Esophagus muscularis mucosa (tissue), 4 donors: ENCODE results near the gene BRF1. TPM values are rescaled to one million over a fixed set of nuclear protein-coding genes. Genes with fewer than 3 reads are reported as not detected.

Source experiments
- DNase-seq: peaks from one replicate; pipeline ENCODE4 v3.0.0-alpha.2; 2017; ENCODE audit errors: extremely low spot score
- H3K27ac ChIP-seq, 4 donors: fragments of 200-600 bp; sonication (generic); replicated peaks in 1 of 4; 1 replicate in 3 of 4; 2 replicates in 1 of 4; pipeline ENCODE4 v1.5.1; 2016 to 2019; ENCODE audit warnings: mild to moderate bottlenecking in 1 of 4
- H3K27me3 ChIP-seq, 4 donors: fragments of 200-600 bp; sonication (generic); one replicate each; pipeline versions ENCODE4 v1.5.1 to v1.6.0; 2016 to 2019
- H3K36me3 ChIP-seq, 4 donors: fragments of 200-600 bp; sonication (generic); one replicate each; pipeline ENCODE4 v1.5.1; 2016 to 2019
- H3K4me1 ChIP-seq, 4 donors: fragments of 200-600 bp; sonication (generic); one replicate each; pipeline ENCODE4 v1.5.1; 2016 to 2019
- H3K4me3 ChIP-seq, 4 donors: fragments of 200-600 bp; sonication (generic); 1 replicate in 2 of 4; 2 replicates in 2 of 4; pipeline ENCODE4 v1.5.1; 2016 to 2019; ENCODE audit warnings: mild to moderate bottlenecking in 4 of 4, moderate library complexity in 1 of 4
- H3K9me3 ChIP-seq, 4 donors: fragments of 200-600 bp; sonication (generic); 1 replicate in 3 of 4; 2 replicates in 1 of 4; pipeline ENCODE4 v1.5.1; 2016 to 2019
- EP300 ChIP-seq: sonication (generic); formaldehyde crosslinking; IDR thresholded peaks from one replicate; pipeline ENCODE4 v1.6.1; 2017; ENCODE audit warnings: antibody characterized with exemption
- POLR2A ChIP-seq: fragments of 450-650 bp; IDR thresholded peaks from one replicate; pipeline ENCODE4 v1.6.1; 2017; ENCODE audit warnings: antibody characterized with exemption, moderate library complexity, mild to moderate bottlenecking, low read depth
- POLR2AphosphoS5 ChIP-seq, 2 donors: sonication (generic); formaldehyde crosslinking; IDR thresholded peaks; one replicate each; pipeline ENCODE4 v1.6.1; 2017; ENCODE audit warnings: antibody characterized with exemption in 2 of 2
- WGBS: methylation state at CpG from one replicate; pipeline ENCODE4 v1.1.5; 2018; 5-methylcytosine and 5-hydroxymethylcytosine counted together
- intact Hi-C: fragments of 100-400 bp; cut with DNase I; formaldehyde crosslinking; loops from one replicate; pipeline ENCODE4 v1.15.1; 2023
- total RNA-seq, 4 donors: library from RNA; depleted of rRNA; stranded (reverse); fragments of >200 nt; gene quantifications; one replicate each; pipeline versions ENCODE4 v1.1.0 to v1.2.1, GENCODE V29; 2016
- TF ChIP-seq, protein P1 (sequence below), 3 experiments: fragments of 200-600 bp in 2 of 3; fragments of 450-650 bp in 1 of 3; sonication (generic) in 2 of 3; IDR thresholded peaks; one replicate each; pipeline ENCODE4 v1.5.1; 2017 to 2019; ENCODE audit warnings: antibody characterized with exemption in 3 of 3, mild to moderate bottlenecking in 2 of 3, moderate library complexity in 1 of 3

Gene BRF1
- total RNA-seq, 4 donors from 2014 or later = 23.0 to 47.3 (median 41.4) TPM

GRCh38 chr14:105268736-105269354 is 32.0 kb downstream of the BRF1 start:
- no peak overlapping the region for H3K27ac ChIP-seq
- H3K4me1 ChIP-seq = peaks cover 0 to 6% (median 0%) of the 10 kb centered on the region in 4 donors
- no peaks in the 10 kb centered on the region for H3K9me3 ChIP-seq
- H3K36me3 ChIP-seq = peaks cover 0 to 66% (median 25%) of the 10 kb centered on the region in 4 donors
- no peak for DNase-seq
- intact Hi-C loops = no loop called here
- WGBS = 88% methylated on average over 15 of the region's 18 CpGs
- TF ChIP-seq POLR2A = no peak
- no peak for TF ChIP-seq POLR2AphosphoS5 (IDR thresholded peaks at IDR 0.05)
- no peak for TF ChIP-seq EP300
- TF ChIP-seq, protein P1, sequence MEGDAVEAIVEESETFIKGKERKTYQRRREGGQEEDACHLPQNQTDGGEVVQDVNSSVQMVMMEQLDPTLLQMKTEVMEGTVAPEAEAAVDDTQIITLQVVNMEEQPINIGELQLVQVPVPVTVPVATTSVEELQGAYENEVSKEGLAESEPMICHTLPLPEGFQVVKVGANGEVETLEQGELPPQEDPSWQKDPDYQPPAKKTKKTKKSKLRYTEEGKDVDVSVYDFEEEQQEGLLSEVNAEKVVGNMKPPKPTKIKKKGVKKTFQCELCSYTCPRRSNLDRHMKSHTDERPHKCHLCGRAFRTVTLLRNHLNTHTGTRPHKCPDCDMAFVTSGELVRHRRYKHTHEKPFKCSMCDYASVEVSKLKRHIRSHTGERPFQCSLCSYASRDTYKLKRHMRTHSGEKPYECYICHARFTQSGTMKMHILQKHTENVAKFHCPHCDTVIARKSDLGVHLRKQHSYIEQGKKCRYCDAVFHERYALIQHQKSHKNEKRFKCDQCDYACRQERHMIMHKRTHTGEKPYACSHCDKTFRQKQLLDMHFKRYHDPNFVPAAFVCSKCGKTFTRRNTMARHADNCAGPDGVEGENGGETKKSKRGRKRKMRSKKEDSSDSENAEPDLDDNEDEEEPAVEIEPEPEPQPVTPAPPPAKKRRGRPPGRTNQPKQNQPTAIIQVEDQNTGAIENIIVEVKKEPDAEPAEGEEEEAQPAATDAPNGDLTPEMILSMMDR (IDR thresholded peaks at IDR 0.05) = no peak
- no peak overlapping the region for H3K4me3 ChIP-seq
- H3K27me3 ChIP-seq = no peaks in the 10 kb centered on the region

DNA sequence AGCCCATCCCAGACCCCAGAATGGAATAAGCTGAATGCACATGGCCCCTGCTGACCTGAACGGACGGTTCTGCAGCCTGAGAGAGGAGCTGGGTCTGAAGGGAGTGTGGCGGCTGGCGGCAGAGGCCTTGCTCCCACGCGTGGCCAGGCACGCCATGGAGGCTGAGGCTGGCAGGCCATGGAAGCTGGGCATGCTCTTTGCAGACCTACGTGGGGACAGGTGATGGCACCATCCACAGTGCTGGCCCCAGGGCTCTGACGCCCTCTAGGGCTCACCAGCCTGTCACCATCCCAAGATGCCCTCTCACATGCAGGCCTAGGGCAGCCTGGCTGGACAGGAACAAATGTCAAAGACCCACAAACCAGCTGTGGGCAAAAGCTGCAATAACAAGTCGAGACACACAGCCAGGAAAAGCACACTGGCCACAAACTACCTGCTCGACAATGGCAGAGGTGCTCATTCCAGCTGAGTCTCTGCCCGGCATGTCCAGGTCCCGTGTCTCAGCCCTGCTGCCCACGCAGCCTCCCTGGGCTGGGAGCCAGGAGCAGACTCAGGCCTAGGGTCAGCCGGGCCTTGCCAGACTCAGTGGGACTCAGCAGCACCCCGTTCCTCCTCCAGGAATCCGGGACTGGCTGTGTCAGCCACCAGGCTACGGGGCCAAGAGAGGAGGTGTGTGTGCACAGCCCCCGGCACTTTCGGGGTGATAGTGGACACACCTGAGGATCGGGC is 32.8 kb downstream of the BRF1 start:
- intact Hi-C loops = no loop called here
- Histone ChIP-seq H3K9me3 (no peaks in the 10 kb centered on the region), H3K4me3 (no peak overlapping the region), H3K36me3 (peaks cover 0 to 73% (median 29%) of the 10 kb centered on the region in 4 donors), H3K27me3 (no peaks in the 10 kb centered on the region), H3K4me1 (peaks cover 0 to 6% (median 0%) of the 10 kb centered on the region in 4 donors), H3K27ac (no peak overlapping the region)
- 76% methylated on average over 8 of the region's 21 CpGs for WGBS
- TF ChIP-seq POLR2AphosphoS5 (IDR thresholded peaks at IDR 0.05) = no peak
- TF ChIP-seq, protein P1 (IDR thresholded peaks at IDR 0.05) = no peak
- no peak for TF ChIP-seq EP300
- TF ChIP-seq POLR2A = no peak
- DNase-seq = no peak

DNA sequence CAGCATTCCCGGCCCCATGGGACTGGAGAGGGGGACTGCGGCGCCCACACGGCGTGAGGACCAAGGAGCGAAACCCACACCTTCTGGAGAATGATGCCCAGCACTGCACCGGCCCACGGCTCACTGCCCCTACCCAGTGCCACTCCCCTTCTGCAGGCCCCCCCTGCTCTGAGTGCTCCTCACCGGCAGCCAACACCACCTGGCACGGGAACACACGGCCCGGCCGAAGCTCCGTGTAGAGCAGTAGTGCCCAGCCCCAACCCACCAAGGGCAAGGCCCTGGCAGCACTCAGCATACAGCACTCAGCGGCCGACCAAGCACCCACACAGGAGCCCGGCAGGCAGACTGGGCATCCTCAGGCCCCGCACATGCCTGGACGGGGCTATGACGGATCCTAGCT is 39.0 kb downstream of the BRF1 start:
- peaks cover 0 to 74% (median 26%) of the 10 kb centered on the region in 4 donors for H3K36me3 ChIP-seq
- no peaks in the 10 kb centered on the region for H3K9me3 ChIP-seq
- H3K4me1 ChIP-seq = no peaks in the 10 kb centered on the region
- H3K27ac ChIP-seq = no peak overlapping the region
- no peak for DNase-seq
- intact Hi-C loops = no loop called here
- WGBS = 100% methylated on average over 4 of the region's 20 CpGs
- no peaks in the 10 kb centered on the region for H3K27me3 ChIP-seq
- H3K4me3 ChIP-seq = no peak overlapping the region
- TF ChIP-seq EP300 = no peak
- TF ChIP-seq, protein P1 (IDR thresholded peaks at IDR 0.05) = no peak
- no peak for TF ChIP-seq POLR2AphosphoS5 (IDR thresholded peaks at IDR 0.05)
- no peak for TF ChIP-seq POLR2A

- no peak for DNase-seq
- intact Hi-C loops = no loop called here
- H3K27ac ChIP-seq = no peak overlapping the region
- no peaks in the 10 kb centered on the region for H3K4me1 ChIP-seq
- TF ChIP-seq POLR2A (no peak), POLR2AphosphoS5 (IDR thresholded peaks at IDR 0.05) (no peak)
- TF ChIP-seq, protein P1 (IDR thresholded peaks at IDR 0.05) = no peak
- H3K27me3 ChIP-seq = no peaks in the 10 kb centered on the region
- 83% methylated on average over 12 of the region's 12 CpGs for WGBS
- H3K36me3 ChIP-seq = peaks cover 7 to 76% (median 31%) of the 10 kb centered on the region in 4 donors
- no peak overlapping the region for H3K4me3 ChIP-seq
- H3K9me3 ChIP-seq = no peaks in the 10 kb centered on the region
Measured at GRCh38 chr14:105260959-105261358, 39.8 kb downstream of the BRF1 start.
